Astrocyte (in vitro differentiated cells and primary cell): ENCODE data around the gene EIF4B. TPM values are rescaled to one million over a fixed set of nuclear protein-coding genes. Genes with fewer than 3 reads are reported as not detected.

Source experiments
- DNase-seq: peaks from one replicate; pipeline ENCODE4 v3.0.0-alpha.2; 2010; ENCODE audit warnings: low read depth
- FAIRE-seq: peaks from 2 replicates; lab custom pipeline; 2011; peaks lifted over from hg19 to GRCh38; lab: Jason Lieb, UNC
- H2AFZ ChIP-seq: 2 replicates; pipeline ENCODE4 v1.6.0; 2012; ENCODE audit warnings: low read depth, low read length, inconsistent platforms
- H3K27ac ChIP-seq: 2 replicates; pipeline ENCODE4 v1.5.1; 2011; ENCODE audit warnings: low read depth, low read length, inconsistent platforms
- H3K27me3 ChIP-seq: 2 replicates; pipeline ENCODE4 v1.6.0; 2011; ENCODE audit warnings: low read length, inconsistent platforms; ENCODE audit not compliant: insufficient read depth
- H3K36me3 ChIP-seq: 2 replicates; pipeline ENCODE4 v1.5.1; 2011; ENCODE audit warnings: low read length, inconsistent platforms; ENCODE audit not compliant: insufficient read depth
- H3K4me1 ChIP-seq: 2 replicates; pipeline ENCODE4 v1.5.1; 2011; ENCODE audit warnings: low read length, inconsistent platforms; ENCODE audit not compliant: insufficient read depth
- H3K4me2 ChIP-seq: 2 replicates; pipeline ENCODE4 v1.6.0; 2012; ENCODE audit warnings: low read length, inconsistent platforms
- H3K4me3 ChIP-seq: 2 replicates; pipeline ENCODE4 v1.5.1; 2011; ENCODE audit warnings: low read depth, mild to moderate bottlenecking, low read length, inconsistent platforms; ENCODE audit not compliant: insufficient read depth
- H3K79me2 ChIP-seq: 2 replicates; pipeline ENCODE4 v1.6.0; 2012; ENCODE audit warnings: mild to moderate bottlenecking, low read length, inconsistent platforms; ENCODE audit not compliant: insufficient read depth
- H3K9ac ChIP-seq: 2 replicates; pipeline ENCODE4 v1.6.0; 2012; ENCODE audit warnings: mild to moderate bottlenecking, low read length, inconsistent platforms
- H3K9me3 ChIP-seq: 2 replicates; pipeline ENCODE4 v1.5.1; 2012; ENCODE audit warnings: low read depth, mild to moderate bottlenecking, low read length, inconsistent platforms; ENCODE audit not compliant: insufficient read depth
- H4K20me1 ChIP-seq: 2 replicates; pipeline ENCODE4 v1.6.0; 2012; ENCODE audit warnings: low read length, inconsistent platforms; ENCODE audit not compliant: insufficient read depth
- H3K27ac Mint-ChIP-seq: one replicate; pipeline ENCODE4 v1.8.0; 2021; ENCODE audit warnings: mild to moderate bottlenecking, mixed read lengths; ENCODE audit not compliant: unreplicated experiment
- H3K27me3 Mint-ChIP-seq: one replicate; pipeline ENCODE4 v1.8.0; 2021; ENCODE audit warnings: low read depth, mixed read lengths; ENCODE audit not compliant: unreplicated experiment
- H3K36me3 Mint-ChIP-seq: one replicate; pipeline ENCODE4 v1.8.0; 2021; ENCODE audit warnings: low read depth, mixed read lengths; ENCODE audit not compliant: unreplicated experiment
- H3K4me1 Mint-ChIP-seq: one replicate; pipeline ENCODE4 v1.8.0; 2021; ENCODE audit warnings: low read depth, mixed read lengths; ENCODE audit not compliant: unreplicated experiment
- H3K4me3 Mint-ChIP-seq: one replicate; pipeline ENCODE4 v1.8.0; 2021; ENCODE audit warnings: mild to moderate bottlenecking, moderate library complexity, mixed read lengths; ENCODE audit not compliant: unreplicated experiment
- H3K9me3 Mint-ChIP-seq: one replicate; pipeline ENCODE4 v1.8.0; 2021; ENCODE audit warnings: mild to moderate bottlenecking, mixed read lengths; ENCODE audit not compliant: unreplicated experiment
- CTCF ChIP-seq: IDR thresholded peaks from 2 replicates; pipeline ENCODE4 v1.5.1; 2011; ENCODE audit warnings: low read depth, mild to moderate bottlenecking, inconsistent platforms, low read length, moderate library complexity; ENCODE audit not compliant: insufficient read depth
- EZH2 ChIP-seq: IDR thresholded peaks from 2 replicates; pipeline ENCODE4 v1.6.1; 2012; ENCODE audit warnings: mild to moderate bottlenecking, low read length, inconsistent platforms; ENCODE audit not compliant: insufficient read depth
- total RNA-seq: library from RNA; stranded (reverse); gene quantifications from 2 replicates; pipeline ENCODE4 v1.2.1, GENCODE V29; 2021

Gene EIF4B
- total RNA-seq, 1 donor from 2014 or later: 242 TPM

GRCh38 chr12:52992699-52993557, 13.3 kb upstream of the EIF4B start:
- peak overlapping the region; percentile 87 for H3K27ac Mint-ChIP-seq
- no peaks in the 10 kb centered on the region for H3K27me3 ChIP-seq
- H3K36me3 Mint-ChIP-seq: no peaks in the 10 kb centered on the region
- no peaks in the 10 kb centered on the region for H4K20me1 ChIP-seq
- H3K4me3 ChIP-seq: no peak overlapping the region
- H3K27me3 Mint-ChIP-seq: no peaks in the 10 kb centered on the region
- DNase-seq: peak; percentile 51
- no peaks in the 10 kb centered on the region for H3K36me3 ChIP-seq
- H3K9ac ChIP-seq: no peak overlapping the region
- H3K27ac ChIP-seq: peak overlapping the region; percentile 3
- peaks cover 8% of the 10 kb centered on the region for H3K4me1 ChIP-seq
- TF ChIP-seq CTCF (no peak), EZH2 (no peak)
- H3K4me3 Mint-ChIP-seq: no peak overlapping the region
- no peaks in the 10 kb centered on the region for H3K79me2 ChIP-seq
- no peaks in the 10 kb centered on the region for H3K9me3 Mint-ChIP-seq
- H3K4me1 Mint-ChIP-seq: peaks cover 13% of the 10 kb centered on the region
- H2AFZ ChIP-seq: no peak overlapping the region
- no peak for FAIRE-seq
- H3K9me3 ChIP-seq: no peaks in the 10 kb centered on the region
- peak overlapping the region; percentile 11 for H3K4me2 ChIP-seq

GRCh38 chr12:52993558-52993869, 12.7 kb upstream of the EIF4B start:
- DNase-seq (no peak), FAIRE-seq (no peak)
- H3K4me3 ChIP-seq: no peak overlapping the region
- no peak overlapping the region for H3K9ac ChIP-seq
- peaks cover 13% of the 10 kb centered on the region for H3K4me1 Mint-ChIP-seq
- TF ChIP-seq CTCF: no peak
- no peak for TF ChIP-seq EZH2
- H2AFZ ChIP-seq: no peak overlapping the region
- no peaks in the 10 kb centered on the region for H3K9me3 Mint-ChIP-seq
- H3K9me3 ChIP-seq: no peaks in the 10 kb centered on the region
- H4K20me1 ChIP-seq: no peaks in the 10 kb centered on the region
- H3K79me2 ChIP-seq: no peaks in the 10 kb centered on the region
- no peak overlapping the region for H3K27ac ChIP-seq
- no peaks in the 10 kb centered on the region for H3K36me3 ChIP-seq
- no peaks in the 10 kb centered on the region for H3K27me3 Mint-ChIP-seq
- peaks cover 8% of the 10 kb centered on the region for H3K4me1 ChIP-seq
- H3K36me3 Mint-ChIP-seq: no peaks in the 10 kb centered on the region
- no peaks in the 10 kb centered on the region for H3K27me3 ChIP-seq
- H3K27ac Mint-ChIP-seq: peak overlapping the region; percentile 87
- H3K4me3 Mint-ChIP-seq: no peak overlapping the region
- peak overlapping the region; percentile 11 for H3K4me2 ChIP-seq

GRCh38 chr12:53004178-53004577, 2.1 kb upstream of the EIF4B start:
- Histone ChIP-seq H3K27ac (no peak overlapping the region), H3K9ac (no peak overlapping the region), H3K36me3 (peaks cover 3% of the 10 kb centered on the region), H3K27me3 (no peaks in the 10 kb centered on the region), H3K4me3 (no peak overlapping the region), H3K4me1 (peaks cover 29% of the 10 kb centered on the region), H3K79me2 (peaks cover 38% of the 10 kb centered on the region), H4K20me1 (peaks cover 23% of the 10 kb centered on the region), H3K9me3 (no peaks in the 10 kb centered on the region), H2AFZ (peak overlapping the region; percentile 53), H3K4me2 (peak overlapping the region; percentile 96)
- no peaks in the 10 kb centered on the region for H3K27me3 Mint-ChIP-seq
- H3K36me3 Mint-ChIP-seq: peaks cover 2% of the 10 kb centered on the region
- H3K27ac Mint-ChIP-seq: peak overlapping the region; percentile 64
- DNase-seq (no peak), FAIRE-seq (no peak)
- H3K4me3 Mint-ChIP-seq: peak overlapping the region; percentile 95
- H3K4me1 Mint-ChIP-seq: peaks cover 16% of the 10 kb centered on the region
- TF ChIP-seq CTCF (no peak), EZH2 (no peak)
- H3K9me3 Mint-ChIP-seq: peaks cover 2% of the 10 kb centered on the region
